NCI-H1105 (cell line): ENCODE results near the gene TGFBR3.

Experiments used
- DNase-seq: peaks from one replicate; lab custom pipeline; 2025; lab: John Stamatoyannopoulos, UW

TGFBR3 gene

DNA sequence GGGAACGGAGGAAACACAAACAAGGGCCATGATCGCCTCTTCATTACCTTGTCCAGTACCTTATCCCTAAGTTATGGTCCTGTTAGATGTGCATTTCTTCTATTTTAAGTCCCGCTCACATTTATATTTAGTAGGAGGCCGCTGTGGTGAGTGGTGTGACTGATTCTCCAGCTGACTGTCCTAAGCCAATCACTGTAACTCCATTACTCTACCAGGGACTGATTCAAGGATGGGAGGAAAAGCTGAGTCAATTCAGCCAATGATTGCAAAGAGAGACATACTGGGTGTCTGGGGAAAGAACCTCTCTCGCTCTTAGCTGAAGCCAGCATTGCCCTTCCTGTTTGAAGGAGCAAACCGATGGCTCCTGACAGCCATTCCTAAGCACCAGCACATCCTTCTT is 59.7 kb downstream of the TGFBR3 start:
- DNase-seq: no peak

DNA sequence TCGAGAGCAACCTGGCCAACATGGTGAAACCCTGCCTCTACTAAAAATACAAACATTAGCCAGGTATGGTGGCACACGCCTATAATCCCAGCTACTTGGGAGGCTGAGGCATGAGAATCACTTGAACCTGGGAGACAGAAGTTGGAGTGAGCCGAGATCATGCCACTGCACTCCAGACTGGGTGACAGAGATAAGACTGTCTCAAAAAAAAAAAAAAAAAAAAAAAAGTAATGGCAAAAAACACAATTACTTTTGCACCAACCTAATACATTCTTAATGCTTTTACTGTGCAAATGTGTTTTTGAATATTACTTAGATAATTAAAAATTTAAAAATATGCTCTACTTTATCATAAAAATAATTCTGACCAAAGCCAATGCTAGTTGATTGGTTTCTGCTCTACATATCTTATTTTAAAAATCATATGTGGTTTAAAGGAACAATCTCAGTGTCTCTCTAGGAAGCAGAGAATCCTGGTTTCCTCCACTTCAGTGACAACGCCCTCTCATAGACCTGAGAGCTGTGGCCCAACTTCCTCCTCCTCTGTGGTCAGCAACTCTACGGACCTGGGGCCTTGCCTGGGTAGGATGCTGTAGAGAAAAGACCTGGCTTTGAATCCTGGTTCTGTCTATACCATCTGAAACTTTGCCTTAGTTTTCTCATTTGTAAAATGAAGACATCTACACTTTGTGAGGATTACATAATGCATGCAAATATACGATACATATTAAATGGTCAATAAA is 64.7 kb downstream of the TGFBR3 start:
- DNase-seq: no peak

DNA sequence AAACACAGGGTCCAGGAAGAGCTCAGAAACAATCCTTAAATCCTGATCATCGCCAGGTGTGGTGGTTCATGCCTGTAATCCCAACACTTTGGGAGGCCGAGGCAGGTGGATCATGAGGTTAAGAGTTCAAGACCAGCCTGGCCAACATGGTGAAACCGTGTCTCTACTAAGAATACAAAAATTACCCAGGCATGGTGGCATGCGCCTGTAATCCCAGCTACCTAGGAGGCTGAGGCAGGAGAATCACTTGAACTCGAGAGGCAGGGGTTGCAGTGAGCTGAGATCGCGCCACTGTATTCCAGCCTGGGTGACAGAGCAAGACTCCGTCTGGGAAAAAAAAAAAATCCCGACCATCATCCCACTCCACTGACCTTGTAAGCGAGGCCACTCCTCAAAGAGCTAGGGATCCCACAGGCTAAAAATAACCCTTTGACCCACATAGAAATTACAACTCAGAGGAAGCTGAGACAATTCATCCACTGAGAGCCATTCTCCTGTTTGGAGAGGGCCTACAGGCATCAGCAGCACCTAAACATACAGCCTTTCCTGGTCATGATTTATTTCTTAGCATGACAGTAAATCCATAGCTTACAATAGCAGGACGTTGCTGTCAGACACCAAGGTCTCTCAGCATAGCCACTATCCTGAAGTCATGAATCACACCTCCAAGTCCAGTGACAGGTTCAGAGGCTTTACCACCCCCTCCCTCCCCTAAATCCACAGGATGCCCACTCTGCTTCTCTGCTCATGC is 66.7 kb downstream of the TGFBR3 start:
- no peak for DNase-seq

DNA sequence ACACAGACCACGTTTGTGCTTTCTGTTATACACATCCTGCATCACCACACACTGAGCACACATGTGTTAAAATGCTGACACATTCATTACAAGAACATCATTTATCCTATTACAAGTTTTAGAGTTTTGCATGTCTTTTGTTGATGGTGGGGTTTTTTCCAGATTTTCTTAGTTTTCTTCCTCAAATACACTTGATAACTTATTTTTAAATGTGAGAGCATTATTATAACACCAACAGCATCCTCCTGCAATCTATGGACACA is 67.3 kb downstream of the TGFBR3 start:
- no peak for DNase-seq

GRCh38 chr1:91817211-91817905 is 68.6 kb downstream of the TGFBR3 start:
- no peak for DNase-seq

DNA sequence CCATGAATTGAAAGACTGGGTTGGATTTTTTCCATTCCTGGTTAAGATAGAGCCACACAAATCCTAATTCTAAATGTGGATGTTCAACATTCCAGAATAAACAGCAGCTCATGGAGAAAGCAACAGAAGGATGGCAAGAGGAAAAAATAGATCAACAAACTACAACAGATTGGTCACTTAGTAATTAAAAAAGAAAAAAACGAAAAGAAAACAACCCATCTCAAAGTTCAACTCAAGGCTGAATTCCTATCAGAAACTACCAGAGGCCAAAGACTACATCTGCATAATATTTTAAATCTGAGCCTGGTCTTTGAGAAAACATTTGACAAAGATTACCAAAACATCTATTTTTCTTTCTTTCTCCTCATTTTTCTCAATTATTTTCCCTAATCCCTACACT is 69.9 kb downstream of the TGFBR3 start:
- no peak for DNase-seq

DNA sequence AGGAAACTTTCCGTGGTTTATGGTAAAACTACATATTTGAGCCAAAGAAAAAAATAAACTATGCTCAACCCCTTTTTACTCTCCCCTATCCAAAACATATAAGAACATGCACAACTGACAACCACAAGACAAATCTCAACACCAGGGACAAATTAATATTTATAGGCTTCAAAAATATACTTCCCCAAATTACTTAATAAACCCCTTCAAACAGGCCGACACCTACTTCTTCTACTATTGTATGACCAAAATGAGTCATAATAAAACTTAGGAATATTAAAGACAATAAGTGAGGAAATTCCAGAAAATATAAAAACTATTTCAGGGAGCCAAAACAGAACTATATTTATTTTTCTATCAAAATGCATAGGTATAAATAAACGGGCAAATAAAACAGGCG is 71.5 kb downstream of the TGFBR3 start:
- DNase-seq: no peak

- no peak for DNase-seq
These were observed 72.1 kb downstream of the TGFBR3 start for GRCh38 chr1:91813813-91814212.

DNA sequence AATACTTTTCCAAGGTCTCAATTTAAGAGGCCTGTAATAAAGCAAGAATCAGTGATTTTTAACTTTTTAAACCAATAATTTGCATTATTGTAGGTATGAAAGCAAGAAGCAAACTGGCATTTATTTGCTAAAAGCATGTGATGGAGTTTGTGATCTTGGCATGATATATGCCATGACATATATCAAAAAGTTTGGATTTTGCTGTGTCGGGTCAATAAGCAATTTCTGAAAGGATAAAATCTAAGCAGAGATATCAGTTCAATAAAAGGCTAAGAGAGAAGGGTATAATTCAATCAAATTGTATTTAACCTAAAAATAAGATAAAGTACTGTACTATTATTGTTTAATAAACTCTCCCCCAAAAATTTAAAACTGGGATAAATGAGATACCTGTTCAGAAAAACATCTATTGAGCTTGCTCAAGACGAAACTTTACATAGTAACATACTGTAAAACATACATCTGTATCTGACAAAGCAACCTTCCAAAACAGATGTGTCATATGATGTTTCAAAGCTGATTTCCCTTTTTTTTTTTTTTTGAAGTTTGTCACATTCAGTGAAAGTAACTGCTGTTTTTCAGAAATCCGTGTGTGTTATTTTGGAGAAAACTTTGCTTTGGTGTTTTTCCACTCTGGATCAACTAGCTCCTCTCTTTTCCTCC is 74.5 kb downstream of the TGFBR3 start:
- DNase-seq: no peak

DNA sequence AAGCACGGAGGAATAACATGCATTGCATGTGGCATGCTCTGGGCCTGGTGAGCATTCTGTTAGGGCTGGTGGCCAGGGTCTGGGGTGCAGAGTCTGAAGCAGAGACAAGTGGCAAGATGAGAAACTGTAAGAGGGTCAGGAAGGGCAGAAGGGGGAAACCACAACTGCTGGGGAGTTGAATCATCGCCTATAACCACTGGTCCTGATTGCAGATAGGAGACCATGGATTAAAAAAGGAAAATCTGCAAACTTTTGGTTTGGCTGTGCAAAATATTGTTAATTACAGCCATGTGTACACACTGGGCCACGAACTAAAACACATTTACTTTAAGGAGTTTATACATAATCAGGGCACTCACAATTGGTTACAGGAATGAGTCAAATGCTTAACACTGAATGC is 76.6 kb downstream of the TGFBR3 start:
- DNase-seq: no peak

GRCh38 chr1:91807921-91808620 is 77.9 kb downstream of the TGFBR3 start:
- no peak for DNase-seq

GRCh38 chr1:91806769-91807700 is 78.9 kb downstream of the TGFBR3 start:
- DNase-seq: no peak

DNA sequence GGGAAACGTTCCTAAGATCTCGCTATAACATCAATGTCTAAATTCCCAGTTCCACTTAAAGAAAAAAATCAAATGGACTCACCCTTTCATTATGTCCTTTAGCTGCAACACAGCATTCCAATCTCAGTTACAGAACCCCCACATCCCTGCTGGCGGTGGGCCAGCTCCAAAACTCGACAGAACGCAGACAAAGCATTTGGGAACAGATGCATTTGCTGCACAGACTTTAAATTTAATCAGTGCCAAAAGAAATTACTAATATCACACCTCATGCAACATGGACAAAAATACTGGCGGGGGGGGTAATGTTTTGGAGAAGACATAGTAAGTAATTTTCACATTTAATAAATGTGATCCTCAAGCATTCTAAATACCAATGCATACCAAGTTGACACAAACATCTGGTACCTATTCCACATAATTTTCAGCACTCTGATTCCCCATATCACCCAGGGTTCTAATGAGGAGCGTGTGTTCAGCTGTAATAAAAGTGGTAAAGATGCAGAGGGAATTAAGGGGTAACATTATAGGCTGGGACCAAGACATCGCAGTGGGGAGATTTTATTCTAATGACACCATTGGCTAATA is 79.7 kb downstream of the TGFBR3 start:
- DNase-seq: no peak

GRCh38 chr1:91805311-91805801 is 80.6 kb downstream of the TGFBR3 start:
- no peak for DNase-seq

DNA sequence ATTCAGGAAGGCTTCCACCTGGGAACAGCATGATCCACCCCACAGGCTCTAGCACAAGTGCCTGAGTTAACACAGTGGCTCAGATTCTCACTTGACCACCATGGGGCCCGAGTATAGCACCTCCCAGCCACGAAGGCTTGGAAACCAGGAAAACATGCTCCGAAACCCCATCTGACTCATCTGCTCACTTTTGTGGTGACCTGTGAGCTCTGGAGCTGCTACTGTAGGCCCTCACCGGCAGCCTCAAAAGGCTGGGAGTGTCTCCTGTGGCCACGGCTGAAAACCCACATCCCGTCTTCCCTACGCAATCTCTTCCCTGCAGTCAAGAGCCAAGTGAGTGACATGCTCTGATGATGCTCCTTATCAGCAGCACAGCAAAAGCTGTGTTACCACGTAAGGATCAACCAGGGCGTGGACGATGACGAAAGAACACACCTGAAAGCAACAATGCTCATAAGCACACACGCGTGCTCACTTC is 81.4 kb downstream of the TGFBR3 start:
- DNase-seq: no peak

DNA sequence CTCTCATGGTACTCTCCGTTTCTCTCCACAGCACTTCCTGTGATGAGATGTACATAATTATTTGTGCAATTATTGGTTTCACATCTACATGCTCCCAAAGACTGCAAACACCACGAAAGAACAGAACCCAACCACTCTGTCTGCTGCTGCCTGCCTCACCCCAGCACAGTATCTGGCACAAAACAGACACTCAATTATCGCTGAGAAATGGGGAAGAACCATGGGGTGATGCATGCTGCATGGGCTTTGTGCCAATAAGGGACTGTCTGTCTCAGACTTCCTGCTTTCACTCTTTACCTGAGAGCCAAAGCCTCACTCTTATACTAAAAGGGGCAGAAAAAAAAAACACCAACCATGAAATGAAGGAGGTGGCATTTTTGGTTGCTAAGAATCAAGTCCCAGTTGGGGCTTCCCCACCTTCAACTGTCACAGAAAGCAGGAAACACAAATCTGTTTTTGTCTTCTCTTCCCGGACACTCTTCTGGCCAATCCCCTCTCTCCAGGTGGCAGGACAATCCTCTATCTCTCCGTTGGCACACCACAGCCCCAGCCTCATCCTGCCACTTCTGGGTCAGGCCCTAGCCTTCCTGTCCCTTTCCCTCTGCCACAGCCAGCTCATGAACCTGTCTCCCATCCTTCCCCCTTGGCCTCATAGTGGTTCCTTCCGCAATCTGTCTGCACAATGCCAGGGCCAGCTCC is 82.0 kb downstream of the TGFBR3 start:
- DNase-seq: no peak

GRCh38 chr1:91803123-91803522 is 82.8 kb downstream of the TGFBR3 start:
- no peak for DNase-seq

- DNase-seq: no peak
These were observed 84.3 kb downstream of the TGFBR3 start for GRCh38 chr1:91801496-91802115.

GRCh38 chr1:91799863-91800262 is 86.1 kb downstream of the TGFBR3 start:
- no peak for DNase-seq
